Heart left ventricle (tissue), 16 donors: ENCODE data around the gene AP3S2. TPM values are rescaled to one million over a fixed set of nuclear protein-coding genes. Genes with fewer than 3 reads are reported as not detected.
A peak's percentile ranks its signal among the peaks of the same experiment; 100 is the strongest.
"Not testable (repeated sequence)": the region's sequence is repeated elsewhere in the genome, so short reads cannot be mapped to it uniquely, and the experiment has no call there.

Experiments
- ATAC-seq, 4 donors: fragments of 200-7000 bp; cut with Tn5 transposase; one replicate each; pipeline ENCODE4 v1.9.1; 2020 to 2022; ENCODE audit warnings: moderate library complexity in 4 of 4, mild to moderate bottlenecking in 3 of 4, moderate number of reproducible peaks in 1 of 4
- DNase-seq, 5 donors: peaks; one replicate each; pipeline ENCODE4 v3.0.0-alpha.2; 2020
- H3K27ac ChIP-seq, 12 donors: fragments of 200-600 bp; sonication (generic) in 4 of 12; one replicate each; pipeline versions ENCODE4 v1.5.0 to v1.8.0; 2016 to 2022; ENCODE audit warnings: mild to moderate bottlenecking in 2 of 12
- H3K27me3 ChIP-seq, 9 donors: fragments of 200-600 bp; sonication (generic) in 2 of 9; one replicate each; pipeline versions ENCODE4 v1.5.1 to v1.8.0; 2016 to 2022; ENCODE audit warnings: mild to moderate bottlenecking in 3 of 9
- H3K36me3 ChIP-seq, 9 donors: fragments of 200-600 bp; sonication (generic) in 2 of 9; one replicate each; pipeline versions ENCODE4 v1.5.0 to v1.8.0; 2018 to 2022; ENCODE audit warnings: mild to moderate bottlenecking in 2 of 9
- H3K4me1 ChIP-seq, 12 donors: fragments of 200-600 bp; sonication (generic) in 4 of 12; one replicate each; pipeline versions ENCODE4 v1.5.0 to v1.8.0; 2016 to 2022; ENCODE audit warnings: mild to moderate bottlenecking in 3 of 12
- H3K4me3 ChIP-seq, 12 donors: fragments of 200-600 bp; sonication (generic) in 4 of 12; one replicate each; pipeline versions ENCODE4 v1.5.0 to v1.8.0; 2017 to 2022; ENCODE audit warnings: mild to moderate bottlenecking in 9 of 12, moderate library complexity in 4 of 12
- H3K9me3 ChIP-seq, 12 donors: fragments of 200-600 bp; sonication (generic) in 4 of 12; one replicate each; pipeline versions ENCODE4 v1.5.0 to v1.8.0; 2016 to 2022; ENCODE audit warnings: mild to moderate bottlenecking in 1 of 12
- CTCF ChIP-seq, 12 donors: fragments of 200-600 bp; sonication (generic) in 4 of 12; IDR thresholded peaks; one replicate each; pipeline versions ENCODE4 v1.5.0 to v1.8.0; 2018 to 2022; ENCODE audit warnings: antibody characterized with exemption in 12 of 12, mild to moderate bottlenecking in 5 of 12
- POLR2A ChIP-seq, 2 donors: fragments of 450-650 bp; IDR thresholded peaks; one replicate each; pipeline ENCODE4 v1.6.1; 2017; ENCODE audit warnings: antibody characterized with exemption in 2 of 2, mild to moderate bottlenecking in 2 of 2, moderate library complexity in 2 of 2
- WGBS, 4 donors: extraction: QIAGEN DNeasy Blood & Tissue Kit in 2 of 4; methylation state at CpG; one replicate each; pipeline versions ENCODE4 v1.1.5 to v1.1.7; 2013 to 2018; 5-methylcytosine and 5-hydroxymethylcytosine counted together
- intact Hi-C, 10 donors: fragments of 100-400 bp; cut with DNase I; formaldehyde crosslinking; loops; one replicate each; pipeline versions ENCODE4 v1.11.1 to v1.14.2; 2022
- long read RNA-seq, 3 donors: library from polyadenylated mRNA; unstranded; transcript quantifications; one replicate each; pipeline ENCODE4 v2.0.0, GENCODE V29; 2020 to 2021
- polyA plus RNA-seq, 2 donors: library from polyadenylated mRNA; stranded (reverse); fragments of 200-250 nt; gene quantifications; one replicate each; pipeline ENCODE4 v1.2.3, GENCODE V29; 2013
- total RNA-seq, 9 donors: library from RNA; depleted of rRNA in 2 of 9; stranded (reverse); fragments of >200 nt in 2 of 9; fragmentation: NEBNext Ultra II Directional in 3 of 9; extraction: Animal tissue kit (Norgen Biotek cat#: 25700) in 3 of 9; gene quantifications; one replicate each; pipeline versions ENCODE4 v1.1.0 to v1.2.4, GENCODE V29; 2016 to 2023
- donor health status: ischemic (EF 13 %, LVEDD 7.1; RV severe dilation, severe dysfunction).
- donor health status: healthy with polysubstance abuse.
- donor health status: DM: no; HTN: yes; CAD: no.
- donor health status: DM: no; HTN: no; CAD: no.
- donor health status: ischemic (EF 25% LVEDD 6.9; RV normal size, moderate dysfunction).
- donor health status: ischemic (EF 25% LVEDD 5.7; RV mildly dilated, moderate dysfunction).
- donor health status: healthy.
- donor health status: DM: yes; HTN: yes; CAD: no.
- donor health status: ischemic (EF 35%, LVEDD 5.7; RV mildly dilated, moderate dysfunction).
- donor health status: nonischemic (EF 11% LVEDD 7.7; RV severe dilation, severe dysfunction).
- donor health status: DM: yes; HTN: yes; CAD: no.
- donor health status: PGD.
- donor health status: ischemic (EF 29% LVEDD 5.4; RV normal size, mild dysfunction).
- donor health status: nonischemic (EF 23%, LVEDD 6.1; RV moderate dilation, normal function).

AP3S2 gene
- total RNA-seq (10 to 100 TPM; 37.1 to 64.6 (median 43.3) TPM), polyA plus RNA-seq (10 to 100 TPM; 15.4 to 42.1 TPM)
- long read RNA-seq, donor 1, full-length matches to known transcripts, result 90 of 102 reads
- long read RNA-seq, donor 1, partial matches to known transcripts, result 1 of 102 reads
- long read RNA-seq, donor 1, other reads (novel, unspliced or antisense), result 11 of 102 reads
- long read RNA-seq, donor 2, full-length matches to known transcripts, result 499 of 545 reads
- long read RNA-seq, donor 2, partial matches to known transcripts, result 5 of 545 reads
- long read RNA-seq, donor 2, other reads (novel, unspliced or antisense), result 41 of 545 reads
- long read RNA-seq, donor 3, full-length matches to known transcripts, result 83 of 95 reads
- long read RNA-seq, donor 3, partial matches to known transcripts, result 1 of 95 reads
- long read RNA-seq, donor 3, other reads (novel, unspliced or antisense), result 11 of 95 reads

- peak within 1 kb of the TSS; percentile 55 to 100 (median 91) for H3K4me3 ChIP-seq
- H3K27me3 ChIP-seq, result no peaks in the 10 kb centered on the region
- ATAC-seq, result peak; percentile 98 to 99 (median 99)
- TF ChIP-seq POLR2A (IDR thresholded peaks at IDR 0.05) (peak in 1 of 2 donors; percentile 61), CTCF (IDR thresholded peaks at IDR 0.05) (peak in 1 of 12 donors; percentile 7)
- peaks cover 0 to 8% (median 2%) of the 10 kb centered on the region in 9 donors for H3K36me3 ChIP-seq
- peak; percentile 90 to 94 (median 93) for DNase-seq
- WGBS, 4 donors, result 0% methylated on average over 31 to 62 of the region's 62 CpGs
- H3K9me3 ChIP-seq, result no peaks in the 10 kb centered on the region
- intact Hi-C loops, result loop anchor here in 6 of 10 donors (2.0 to 10.0 kb wide), 6 partner anchors 108 to 339 kb away; partner anchors contain the start of genes ZNF710 (in 3 of the 6) and CIB1 (in 1 of the 6)
- H3K4me1 ChIP-seq, result peaks cover 0 to 30% (median 13%) of the 10 kb centered on the region in 12 donors
- peak within 1 kb of the TSS; percentile 42 to 98 (median 92) for H3K27ac ChIP-seq
These were observed at the start of gene AP3S2 for GRCh38 chr15:89893696-89894447. AP3S2 (minus strand) TSS chr15:89893994; CDS start chr15:89893949, 45 bp downstream.

GRCh38 chr15:89939910-89940309 is 46.1 kb upstream of the AP3S2 start:
- 78 to 88% (median 83%) methylated on average over 3 of the region's 3 CpGs for WGBS, 4 donors
- DNase-seq (no peak), ATAC-seq (no peak)
- Histone ChIP-seq H3K4me3 (no peak overlapping the region), H3K4me1 (no peaks in the 10 kb centered on the region), H3K36me3 (no peaks in the 10 kb centered on the region), H3K27me3 (no peaks in the 10 kb centered on the region), H3K27ac (no peak overlapping the region), H3K9me3 (no peaks in the 10 kb centered on the region)
- TF ChIP-seq CTCF (IDR thresholded peaks at IDR 0.05) (no peak), POLR2A (IDR thresholded peaks at IDR 0.05) (no peak)
- intact Hi-C loops, result no loop called here

- intact Hi-C loops, H3K4me1 ChIP-seq, ATAC-seq, H3K27ac ChIP-seq, H3K36me3 ChIP-seq, H3K27me3 ChIP-seq, H3K9me3 ChIP-seq, DNase-seq, H3K4me3 ChIP-seq: not testable (repeated sequence)
- 84 to 86% (median 85%) methylated on average over 2 of the region's 2 CpGs for WGBS, 4 donors
These were observed 45.6 kb upstream of the AP3S2 start for GRCh38 chr15:89939377-89939776.

DNA sequence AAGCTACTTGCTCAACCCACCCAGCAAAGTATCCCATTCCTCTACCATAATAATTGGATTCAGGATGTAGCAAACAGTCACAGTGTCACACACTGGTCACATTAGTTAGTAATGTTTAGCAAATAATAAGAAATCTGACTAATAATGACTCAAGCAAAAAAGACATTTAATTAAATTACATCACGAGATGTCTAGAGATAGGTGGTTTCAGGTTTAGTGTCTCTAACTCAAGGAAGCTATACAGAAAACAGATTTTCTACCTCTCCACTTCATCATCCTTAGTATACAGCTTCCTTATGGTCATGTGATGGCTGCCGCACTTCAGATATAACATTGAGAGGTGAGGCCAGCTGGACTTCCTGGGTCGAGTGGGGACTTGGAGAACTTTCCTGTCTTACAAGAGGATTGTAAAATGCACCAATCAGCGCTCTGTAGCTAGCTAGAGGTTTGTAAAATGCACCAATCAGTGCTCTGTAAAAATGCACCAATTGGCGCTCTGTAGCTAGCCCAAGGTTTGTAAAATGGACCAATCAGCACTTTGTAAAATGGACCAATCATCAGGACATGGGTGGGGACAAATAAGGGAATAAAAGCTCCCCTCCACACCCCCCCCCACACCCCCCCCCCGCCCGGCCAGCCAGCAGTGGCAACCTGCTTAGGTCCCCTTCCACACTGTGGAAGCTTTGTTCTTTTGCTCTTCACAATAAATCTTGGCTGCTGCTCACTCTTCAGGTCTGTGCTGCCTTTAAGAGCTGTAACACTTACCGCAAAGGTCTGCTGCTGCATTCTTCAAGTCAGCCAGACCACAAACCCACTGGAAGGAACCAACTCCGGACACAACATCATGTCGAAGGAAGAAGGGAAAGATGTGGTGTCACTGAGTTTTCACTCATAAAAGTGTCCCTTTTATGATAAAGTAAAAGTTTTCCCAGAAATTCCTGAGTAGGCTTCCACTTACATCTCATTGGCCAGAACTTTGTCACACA is 43.9 kb upstream of the AP3S2 start:
- H3K9me3 ChIP-seq, result no peaks in the 10 kb centered on the region
- TF ChIP-seq CTCF (IDR thresholded peaks at IDR 0.05), result no peak
- no peak for TF ChIP-seq POLR2A (IDR thresholded peaks at IDR 0.05)
- no peak for ATAC-seq
- intact Hi-C loops, result no loop called here
- 82% methylated on average over 10 of the region's 10 CpGs for WGBS, 4 donors
- no peak overlapping the region for H3K4me3 ChIP-seq
- no peaks in the 10 kb centered on the region for H3K27me3 ChIP-seq
- no peak for DNase-seq
- no peaks in the 10 kb centered on the region for H3K36me3 ChIP-seq
- no peak overlapping the region for H3K27ac ChIP-seq
- no peaks in the 10 kb centered on the region for H3K4me1 ChIP-seq
